HG03159 (cell line): ENCODE results near the gene ULK1.
"Not testable (repeated sequence)": the region's sequence is repeated elsewhere in the genome, so short reads cannot be mapped to it uniquely, and the experiment has no call there.

Experiments
- ATAC-seq: cut with Tn5 transposase; IDR thresholded peaks from one replicate; pipeline ENCODE4 v1.9.1; 2021; ENCODE audit warnings: mild to moderate bottlenecking, moderate library complexity; ENCODE audit not compliant: unreplicated experiment

The ULK1 gene

DNA sequence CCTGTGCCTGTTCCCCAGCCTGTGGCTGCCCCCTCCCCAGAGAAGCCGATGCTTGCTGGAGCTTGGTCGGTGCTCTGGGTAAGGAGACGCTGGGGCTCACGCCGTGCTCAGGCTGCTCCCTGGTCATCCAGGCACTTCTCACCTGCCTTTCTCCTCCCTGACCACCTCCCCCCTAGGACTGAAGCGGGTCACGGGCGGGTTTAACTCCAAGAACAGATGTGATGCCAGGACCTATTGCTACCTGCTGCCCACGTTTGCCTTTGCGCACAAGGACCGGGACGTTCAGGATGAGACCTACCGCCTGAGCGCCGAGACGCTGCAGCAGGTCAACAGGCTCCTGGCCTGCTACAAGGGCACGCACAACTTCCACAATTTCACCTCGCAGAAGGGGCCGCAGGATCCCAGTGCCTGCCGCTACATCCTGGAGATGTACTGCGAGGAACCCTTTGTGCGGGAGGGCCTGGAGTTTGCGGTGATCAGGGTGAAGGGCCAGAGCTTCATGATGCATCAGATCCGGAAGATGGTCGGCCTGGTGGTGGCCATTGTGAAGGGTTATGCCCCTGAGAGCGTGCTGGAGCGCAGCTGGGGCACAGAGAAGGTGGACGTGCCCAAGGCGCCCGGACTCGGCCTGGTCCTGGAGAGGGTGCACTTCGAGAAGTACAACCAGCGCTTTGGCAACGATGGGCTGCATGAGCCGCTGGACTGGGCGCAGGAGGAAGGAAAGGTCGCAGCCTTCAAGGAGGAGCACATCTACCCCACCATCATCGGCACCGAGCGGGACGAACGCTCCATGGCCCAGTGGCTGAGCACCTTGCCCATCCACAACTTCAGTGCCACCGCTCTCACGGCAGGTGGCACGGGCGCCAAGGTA, 46.9 kb downstream of the ULK1 start:
- ATAC-seq = no peak

DNA sequence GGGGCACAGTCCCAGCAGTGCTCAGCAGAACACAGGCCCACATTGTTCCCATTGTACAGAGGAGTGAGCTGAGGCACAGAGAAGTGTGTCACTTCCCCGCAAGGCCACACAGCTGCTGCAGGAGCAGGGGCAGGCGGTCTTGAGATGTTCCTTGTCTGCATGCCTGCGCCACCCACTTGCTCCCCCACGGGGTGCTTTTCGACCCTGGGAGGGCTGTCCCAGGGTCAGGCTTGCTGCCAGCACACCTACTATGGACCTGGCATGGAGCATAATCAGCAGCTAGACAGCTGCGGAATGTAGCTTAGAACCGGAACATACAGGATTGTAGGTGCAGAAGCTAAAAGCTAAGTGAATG, 47.5 kb downstream of the ULK1 start:
- no peak for ATAC-seq

DNA sequence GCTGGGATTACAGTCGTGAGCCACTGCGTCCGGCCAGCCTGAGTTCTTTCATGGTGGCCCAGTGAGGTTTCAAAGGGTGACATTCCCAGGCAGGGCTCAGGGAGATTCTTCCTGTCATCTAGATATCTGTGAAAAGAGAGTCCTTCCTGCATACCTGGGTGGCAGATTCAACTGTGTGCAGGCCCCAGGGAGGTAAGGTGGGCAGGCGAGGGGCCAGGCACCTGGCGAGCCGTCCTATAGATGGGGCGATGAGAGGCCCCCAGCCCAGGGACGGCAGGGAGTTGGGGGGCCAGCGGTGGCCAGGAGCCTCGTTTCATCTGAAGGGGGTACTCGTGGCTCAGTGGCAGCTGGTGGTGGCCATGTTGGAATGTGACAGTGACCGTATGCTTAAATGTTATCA, 48.2 kb downstream of the ULK1 start:
- no peak for ATAC-seq

DNA sequence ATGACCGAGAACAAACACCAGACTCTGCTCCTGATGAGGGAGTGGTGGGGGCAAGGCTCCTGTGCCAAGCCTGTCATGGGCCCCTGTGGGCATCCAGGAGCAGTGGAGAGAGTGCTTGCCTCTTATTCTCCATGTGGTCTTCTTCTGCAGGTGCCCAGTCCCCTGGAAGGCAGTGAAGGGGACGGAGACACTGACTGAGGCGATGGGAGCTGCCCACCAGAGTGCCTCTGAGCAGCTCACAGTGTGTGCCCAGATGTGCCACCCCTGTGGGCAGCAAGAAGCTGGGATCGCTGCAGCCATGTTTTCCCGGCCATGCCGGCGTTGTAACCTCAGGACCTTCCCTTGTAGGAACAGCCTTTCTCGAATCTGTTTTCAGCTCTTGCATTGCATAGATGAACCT, 49.0 kb downstream of the ULK1 start:
- ATAC-seq = no peak

DNA sequence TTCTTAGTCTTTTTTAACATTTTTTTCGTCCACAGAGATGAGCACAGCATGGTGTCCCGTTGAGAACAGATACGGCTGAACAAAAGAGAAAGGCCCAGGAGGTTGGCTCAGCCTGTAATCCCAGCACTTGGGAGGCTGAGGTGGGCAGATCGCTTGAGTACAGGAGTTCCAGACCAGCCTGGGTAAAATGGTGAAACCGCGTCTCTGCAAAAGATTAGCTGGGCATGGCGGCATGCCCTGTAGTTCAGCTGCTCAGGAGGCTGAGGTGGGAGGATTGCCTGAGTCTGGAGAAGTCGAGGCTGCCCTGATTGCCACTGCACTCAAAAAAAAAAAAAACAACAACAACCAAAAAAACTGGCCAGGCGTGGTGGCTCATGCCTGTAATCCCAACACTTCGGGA, 49.5 kb downstream of the ULK1 start:
- ATAC-seq = no peak

DNA sequence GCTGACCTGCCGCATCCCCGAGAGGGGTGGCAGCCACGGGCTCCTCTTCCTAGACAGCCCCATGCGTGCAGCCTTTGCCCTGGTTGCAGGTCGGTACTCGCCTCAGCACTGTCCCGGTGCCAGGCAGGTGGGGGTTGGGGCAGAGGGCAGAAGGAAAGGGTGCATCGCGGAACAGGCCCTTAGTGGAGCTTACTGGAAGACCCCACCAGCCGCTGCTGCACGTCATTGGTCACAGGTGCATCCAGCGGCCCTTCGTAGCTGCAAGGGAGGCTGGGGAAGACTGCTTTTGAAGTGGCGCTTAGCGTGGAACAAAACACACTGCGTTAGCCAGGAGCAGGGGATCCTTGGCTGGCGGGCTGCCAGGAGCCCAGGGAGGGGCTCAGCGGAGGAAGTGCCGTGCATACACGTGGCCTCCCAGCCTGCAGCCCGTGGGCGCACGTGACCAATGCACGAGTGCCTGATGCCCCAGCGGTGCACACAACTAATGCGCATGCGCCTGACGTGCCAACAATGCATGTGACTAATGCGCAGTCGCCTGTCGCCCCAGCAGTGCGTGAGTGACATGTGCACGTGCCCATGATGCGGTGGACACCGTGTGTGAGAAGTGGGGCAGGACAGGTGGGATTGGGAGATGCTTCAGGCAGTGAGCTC, 50.3 kb downstream of the ULK1 start:
- no peak for ATAC-seq

DNA sequence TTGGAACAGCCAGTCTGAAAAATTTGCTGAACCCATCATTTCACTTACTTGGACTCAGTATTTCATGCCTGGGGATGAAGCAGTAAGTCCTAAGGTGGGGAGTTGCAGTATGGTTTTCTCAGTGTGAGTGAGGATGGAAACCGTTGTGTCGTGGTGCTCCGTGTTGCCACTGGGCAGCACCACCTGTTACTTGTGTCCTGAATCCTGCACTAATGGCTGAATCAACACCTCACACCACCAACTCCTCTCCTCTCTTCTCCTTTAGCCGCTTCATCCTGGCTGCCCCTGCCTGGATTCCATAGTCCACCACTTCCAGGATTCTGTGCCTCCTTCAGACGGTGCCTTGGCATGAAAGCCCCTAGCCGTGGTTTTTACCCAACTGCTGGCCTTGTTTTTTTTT, 52.3 kb downstream of the ULK1 start:
- no peak for ATAC-seq

DNA sequence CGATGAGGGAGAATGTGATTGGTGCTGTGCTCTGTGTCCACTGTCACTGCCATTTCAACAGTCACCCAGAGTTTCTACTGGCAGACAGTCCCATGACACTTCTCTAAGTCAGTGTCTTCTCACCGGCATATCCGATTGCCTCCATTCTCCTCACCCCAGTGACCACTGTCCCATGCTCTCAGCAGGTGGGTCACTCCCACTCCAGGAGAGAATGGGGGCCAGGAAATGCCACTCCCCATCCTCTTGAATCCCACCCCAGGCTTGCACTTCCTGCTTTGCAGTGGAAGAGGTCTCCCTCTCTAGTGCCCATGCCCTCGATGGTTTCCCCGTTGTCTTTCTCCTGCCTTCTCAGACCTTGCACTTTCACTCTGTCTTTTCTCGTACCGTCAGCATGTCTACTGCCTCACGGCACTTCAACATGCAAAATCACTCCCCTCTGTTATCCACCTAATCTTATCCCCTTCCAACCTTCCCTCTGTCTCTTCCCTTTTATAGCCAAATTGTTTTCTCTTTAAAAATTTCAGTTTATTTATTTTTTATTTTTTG, 53.1 kb downstream of the ULK1 start:
- ATAC-seq = no peak

DNA sequence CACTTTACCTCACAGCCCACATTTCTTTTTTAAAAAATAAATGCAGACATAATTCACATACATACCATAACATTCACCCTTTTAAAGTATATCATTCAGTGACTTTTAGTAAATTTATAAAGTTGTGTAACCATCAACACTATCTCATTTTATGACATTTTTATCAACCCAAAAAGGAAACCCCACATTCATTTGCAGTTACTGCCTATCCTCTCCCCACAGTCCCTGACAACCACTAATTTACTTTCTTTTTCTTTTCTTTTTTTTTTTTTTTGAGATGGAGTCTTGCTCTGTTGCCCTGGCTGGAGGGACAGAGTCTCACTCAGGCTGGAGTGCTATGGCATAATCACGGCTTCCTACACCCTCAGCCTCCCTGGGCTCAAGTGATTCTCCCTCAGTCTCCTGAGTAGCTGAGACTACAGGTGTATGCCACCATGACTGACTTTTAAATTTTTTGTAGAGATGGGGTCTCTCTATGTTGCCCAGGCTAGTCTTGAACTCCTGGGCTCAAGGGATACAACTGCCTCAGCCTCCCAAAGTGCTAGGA, 53.8 kb downstream of the ULK1 start:
- ATAC-seq = no peak

DNA sequence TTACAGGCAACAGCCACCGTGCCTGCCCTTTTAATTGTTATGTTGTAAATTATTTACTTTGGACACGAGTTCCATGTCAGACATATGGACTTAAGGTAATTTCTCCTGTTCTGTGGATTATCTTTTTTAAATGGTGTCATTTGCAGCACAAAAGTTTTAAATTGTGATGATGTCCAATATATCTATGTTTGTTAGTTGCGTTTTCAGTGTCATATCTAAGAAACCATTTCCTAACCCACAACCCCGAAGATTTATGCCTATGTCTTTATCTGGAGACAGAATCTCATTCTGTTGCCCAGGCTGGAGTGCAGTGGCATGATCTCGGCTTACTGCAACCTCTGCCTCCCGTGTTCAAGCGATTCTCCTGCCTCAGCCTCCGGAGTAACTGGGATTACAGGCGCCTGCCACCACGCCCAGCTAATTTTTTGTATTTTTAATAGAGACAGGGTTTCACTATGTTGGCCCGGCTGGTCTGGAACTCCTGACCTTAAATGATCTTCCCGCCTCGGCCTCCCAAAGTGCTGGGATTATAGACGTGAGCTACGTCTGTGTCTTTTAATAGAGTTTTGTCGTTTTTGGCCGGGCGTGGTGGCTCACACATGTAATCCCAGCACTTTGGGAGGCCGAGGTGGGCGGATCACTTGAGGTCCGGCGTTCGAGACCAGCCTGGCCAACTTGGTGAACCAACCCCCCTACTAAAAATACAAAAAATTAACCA, 54.5 kb downstream of the ULK1 start:
- ATAC-seq = not testable (repeated sequence)

DNA sequence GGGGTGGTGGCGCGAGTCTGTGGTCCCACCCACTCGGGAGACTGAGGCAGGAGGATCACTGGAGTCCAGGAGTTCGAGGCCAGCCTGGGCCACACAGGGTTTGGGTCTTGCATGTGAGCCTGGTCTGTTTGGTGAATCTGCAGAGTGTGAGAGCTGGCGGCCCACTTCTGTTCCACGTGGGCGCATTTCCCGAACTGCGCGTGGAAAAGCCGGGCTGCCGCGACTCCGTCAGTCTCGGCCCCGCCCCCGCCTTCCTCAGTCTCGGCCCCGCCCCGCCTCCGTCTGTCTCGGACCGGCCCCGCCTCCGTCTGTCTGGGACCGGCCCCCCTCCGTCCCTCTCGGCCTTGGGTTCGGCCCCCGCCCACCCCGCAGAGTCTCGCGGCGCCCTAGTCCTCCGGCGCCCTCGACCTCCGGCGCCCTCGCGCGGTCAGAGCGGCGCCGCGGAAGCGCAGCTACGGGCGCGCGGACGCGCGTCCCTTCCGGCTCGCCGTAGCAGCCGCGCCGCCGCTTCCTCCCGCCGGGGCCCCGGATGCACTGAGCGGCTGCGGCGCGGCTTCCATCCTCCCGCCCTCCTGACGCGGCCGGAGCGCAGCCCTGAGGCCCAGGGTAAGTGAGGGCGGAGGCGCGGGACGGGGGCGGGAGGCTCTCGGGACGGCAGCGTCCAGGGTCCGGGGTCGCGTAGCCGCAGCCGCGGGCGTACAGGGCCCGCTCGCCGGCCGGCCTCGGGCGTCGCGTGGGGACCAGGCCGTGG, 55.2 kb downstream of the ULK1 start, which contains the start of gene EP400:
Gene EP400, plus strand, starts transcription at position 512 of the 751 bp plus-strand sequence. CDS start 10,678 bp downstream, outside the sequence.
- ATAC-seq = peak; percentile 88

DNA sequence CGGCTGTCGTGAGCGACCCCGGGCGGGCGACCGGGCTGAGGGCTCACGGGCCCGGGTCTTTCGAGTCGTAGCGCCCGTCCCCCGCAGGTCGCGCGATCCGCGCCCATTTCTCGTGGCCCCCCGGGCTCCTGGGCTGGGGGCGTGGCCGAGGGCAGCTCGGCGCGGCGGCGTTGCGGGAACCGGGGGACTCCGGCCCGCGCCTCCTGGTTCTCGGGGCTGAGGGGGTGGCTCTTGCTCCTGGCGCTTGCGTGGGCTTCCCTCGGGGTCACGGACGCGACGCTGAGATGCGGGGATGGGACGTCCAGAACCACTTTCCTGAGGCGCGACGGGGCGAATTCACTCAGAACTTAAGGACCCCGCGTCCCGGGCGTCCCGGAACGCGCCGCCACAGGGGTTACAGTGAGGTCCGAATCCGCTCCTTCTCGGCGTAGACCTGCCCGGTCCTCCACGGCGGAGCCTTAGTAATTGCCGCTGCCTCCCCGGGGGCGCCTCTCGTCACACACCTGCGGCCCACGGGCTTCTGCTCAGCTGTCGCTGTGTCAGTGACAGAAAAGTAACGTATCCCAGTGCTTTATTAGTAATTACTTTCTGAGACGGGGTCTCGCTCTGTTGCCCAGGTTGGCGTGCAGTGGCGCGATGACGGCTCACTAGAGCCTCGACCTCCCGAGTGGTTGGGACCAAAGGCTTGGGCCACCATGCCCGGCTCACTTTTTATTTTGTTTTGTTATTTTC, 55.9 kb downstream of the ULK1 start:
- peak; percentile 32 for ATAC-seq

DNA sequence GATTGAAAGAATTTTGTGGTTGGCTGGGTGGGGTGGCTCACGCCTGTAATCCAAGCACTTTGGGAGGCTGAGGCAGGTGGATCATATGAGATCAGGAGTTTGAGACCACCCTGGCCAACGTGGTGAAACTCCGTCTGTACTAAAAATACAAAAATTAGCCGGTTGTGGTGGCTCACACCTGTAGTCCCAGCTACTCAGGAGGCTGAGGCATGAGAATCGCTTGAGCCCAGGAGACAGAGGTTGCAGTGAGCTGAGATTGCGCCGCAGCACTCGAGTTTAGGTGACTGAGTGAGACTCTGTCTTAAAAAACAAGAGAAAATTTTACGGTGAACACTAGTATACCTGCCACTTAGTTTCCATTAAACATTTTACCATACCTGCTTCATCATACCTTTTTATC, 59.4 kb downstream of the ULK1 start:
- ATAC-seq = not testable (repeated sequence)

DNA sequence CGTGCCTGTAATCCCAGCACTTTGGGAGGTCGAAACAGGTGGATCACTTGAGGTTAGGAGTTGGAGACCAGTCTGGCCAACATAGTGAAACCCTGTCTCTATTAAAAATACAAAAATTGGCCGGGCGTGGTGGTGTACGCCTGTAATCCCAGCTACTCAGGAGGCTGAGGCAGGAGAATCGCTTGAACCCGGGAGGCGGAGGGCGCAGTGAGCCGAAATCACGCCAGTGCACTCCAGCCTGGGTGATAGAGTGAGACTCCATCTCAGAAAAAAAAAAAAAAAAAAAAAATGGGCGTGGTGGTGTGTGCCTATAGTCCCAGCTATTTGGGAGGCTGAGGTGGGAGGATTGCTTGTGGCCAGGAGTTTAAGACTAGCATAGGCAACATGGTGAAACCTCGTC, 60.0 kb downstream of the ULK1 start:
- ATAC-seq = not testable (repeated sequence)

DNA sequence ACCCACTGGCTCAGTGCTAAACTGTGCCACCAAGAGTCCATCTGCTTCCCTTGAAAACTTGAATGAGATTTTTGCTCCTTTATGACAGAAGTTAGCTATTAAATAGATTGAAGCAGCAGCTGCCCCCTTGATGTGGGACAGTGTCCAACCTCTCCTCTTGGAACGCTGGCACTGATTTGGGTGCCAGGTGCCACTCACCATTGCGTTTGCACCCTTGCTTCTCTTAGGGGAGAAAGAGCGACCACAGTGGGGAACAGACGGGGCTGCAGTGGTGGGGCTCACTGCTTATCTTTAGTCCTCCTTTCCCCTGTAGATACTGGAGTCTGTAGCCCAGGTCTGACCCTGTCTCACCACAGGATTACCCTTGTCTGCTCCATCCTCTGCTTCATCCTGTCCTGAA, 64.7 kb downstream of the ULK1 start:
- ATAC-seq = no peak

DNA sequence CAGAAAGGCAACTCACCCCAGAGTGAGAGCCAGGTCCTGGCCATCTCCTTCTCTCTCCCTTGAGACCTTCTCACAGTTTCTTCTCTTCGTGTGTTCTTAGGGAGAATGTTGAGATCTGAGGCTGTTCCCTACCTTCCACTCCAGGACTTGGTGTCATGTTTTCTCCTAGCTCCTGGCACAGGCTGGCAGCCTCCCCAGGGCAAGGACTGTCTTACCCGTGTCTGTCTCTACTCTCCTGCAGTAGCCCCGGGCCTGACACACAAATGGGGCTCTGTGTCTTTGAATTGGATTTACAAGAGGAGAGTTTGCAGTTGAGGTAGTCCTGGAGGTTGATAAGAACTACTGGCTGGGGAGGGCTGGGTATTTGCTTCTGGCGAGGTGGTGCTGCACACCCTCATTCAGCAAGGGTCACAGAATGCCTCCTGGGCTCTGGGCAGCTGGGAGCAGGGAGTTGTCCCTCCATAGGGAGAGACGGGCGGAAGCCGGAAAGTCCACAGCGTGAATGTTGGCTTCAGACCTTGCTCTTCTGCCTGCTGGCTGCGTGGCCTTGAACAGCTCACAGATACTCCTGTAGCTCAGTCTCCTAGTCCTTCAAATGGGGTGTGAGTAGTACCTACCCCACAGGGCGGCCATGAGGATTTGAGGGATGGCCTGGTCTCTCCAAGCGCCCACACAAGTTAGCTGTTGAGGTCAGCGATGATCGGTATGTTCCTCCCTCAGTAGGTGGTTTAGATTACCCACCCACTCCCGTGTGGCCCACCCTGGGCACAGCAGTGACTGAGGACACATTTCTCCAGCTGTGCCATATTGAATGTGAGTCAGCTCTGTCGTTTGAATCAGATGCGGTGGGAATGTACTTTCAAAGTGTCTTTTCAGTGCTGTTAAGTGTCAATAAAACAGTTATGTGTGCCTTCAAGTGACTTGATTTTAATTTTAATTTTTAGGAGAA, 65.5 kb downstream of the ULK1 start:
- no peak for ATAC-seq

DNA sequence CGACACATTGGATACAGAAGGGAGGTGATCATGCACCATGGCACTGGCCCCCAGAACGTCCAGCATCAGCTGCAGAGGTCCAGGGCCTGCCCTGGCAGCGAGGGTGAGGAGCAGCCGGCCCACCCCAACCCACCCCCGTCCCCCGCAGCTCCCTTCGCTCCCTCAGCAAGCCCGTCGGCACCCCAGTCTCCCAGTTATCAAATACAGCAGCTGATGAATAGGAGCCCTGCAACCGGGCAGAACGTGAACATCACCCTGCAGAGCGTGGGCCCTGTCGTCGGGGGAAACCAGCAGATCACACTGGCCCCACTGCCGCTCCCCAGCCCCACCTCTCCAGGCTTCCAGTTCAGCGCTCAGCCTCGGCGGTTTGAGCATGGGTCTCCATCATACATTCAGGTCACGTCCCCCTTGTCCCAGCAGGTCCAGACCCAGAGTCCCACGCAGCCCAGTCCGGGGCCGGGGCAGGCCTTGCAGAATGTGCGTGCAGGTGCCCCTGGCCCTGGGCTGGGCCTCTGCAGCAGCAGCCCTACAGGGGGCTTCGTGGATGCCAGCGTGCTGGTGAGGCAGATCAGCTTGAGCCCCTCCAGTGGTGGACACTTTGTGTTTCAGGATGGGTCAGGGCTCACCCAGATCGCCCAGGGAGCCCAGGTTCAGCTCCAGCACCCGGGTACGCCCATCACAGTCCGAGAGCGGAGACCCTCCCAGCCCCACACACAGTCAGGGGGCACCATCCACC, 66.3 kb downstream of the ULK1 start:
- ATAC-seq = not testable (repeated sequence)

DNA sequence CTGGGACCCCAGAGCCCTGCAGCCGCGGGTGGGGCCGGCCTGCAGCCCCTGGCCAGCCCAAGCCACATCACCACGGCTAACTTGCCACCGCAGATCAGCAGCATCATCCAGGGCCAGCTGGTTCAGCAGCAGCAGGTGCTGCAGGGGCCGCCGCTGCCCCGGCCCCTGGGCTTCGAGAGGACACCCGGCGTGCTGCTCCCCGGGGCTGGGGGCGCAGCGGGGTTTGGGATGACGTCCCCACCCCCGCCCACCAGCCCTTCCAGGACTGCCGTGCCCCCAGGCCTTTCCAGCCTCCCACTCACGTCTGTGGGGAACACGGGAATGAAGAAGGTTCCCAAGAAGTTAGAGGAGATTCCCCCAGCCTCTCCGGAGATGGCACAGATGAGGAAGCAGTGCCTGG, 66.9 kb downstream of the ULK1 start:
- ATAC-seq = not testable (repeated sequence)
